GM20000 (cell line): ENCODE measurements around the gene CTDP1.

Source experiments
- DNase-seq: peaks from one replicate; pipeline ENCODE4 v3.0.0; 2012; ENCODE audit warnings: low spot score
- TF ChIP-seq, protein P1 (sequence below): IDR thresholded peaks from 2 replicates; pipeline ENCODE4 v1.5.1; 2012; ENCODE audit warnings: mild to moderate bottlenecking, control low read depth; ENCODE audit errors: extremely low read depth, missing control alignments

CTDP1 gene

DNA sequence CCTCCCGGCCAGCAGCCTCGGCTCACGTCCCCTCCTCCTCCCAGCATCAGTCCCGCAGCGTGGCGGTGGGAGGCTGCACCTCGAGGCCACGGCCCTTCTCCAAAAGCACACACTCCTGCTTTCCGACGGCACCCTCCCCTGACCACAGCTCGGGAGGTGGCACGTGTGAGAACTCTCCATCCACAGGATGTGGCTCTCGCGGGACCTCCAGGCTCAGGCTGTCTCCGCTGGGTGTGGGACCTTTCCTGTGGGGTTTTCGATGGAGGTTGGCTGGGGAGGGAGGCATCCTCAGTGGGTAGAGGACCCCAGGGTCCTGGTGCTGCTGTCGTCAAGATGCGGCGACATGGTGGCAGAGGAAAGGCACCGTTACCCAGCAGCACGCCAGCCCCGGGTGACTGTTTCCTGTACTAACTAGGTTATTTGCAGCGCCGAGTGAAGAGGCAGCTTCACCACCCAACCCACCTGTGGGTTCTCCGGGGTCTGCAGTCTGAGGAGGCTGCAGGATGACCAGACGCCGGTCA lies 75.3 kb downstream of the CTDP1 start:
- no peak for DNase-seq
- TF ChIP-seq, protein P1, sequence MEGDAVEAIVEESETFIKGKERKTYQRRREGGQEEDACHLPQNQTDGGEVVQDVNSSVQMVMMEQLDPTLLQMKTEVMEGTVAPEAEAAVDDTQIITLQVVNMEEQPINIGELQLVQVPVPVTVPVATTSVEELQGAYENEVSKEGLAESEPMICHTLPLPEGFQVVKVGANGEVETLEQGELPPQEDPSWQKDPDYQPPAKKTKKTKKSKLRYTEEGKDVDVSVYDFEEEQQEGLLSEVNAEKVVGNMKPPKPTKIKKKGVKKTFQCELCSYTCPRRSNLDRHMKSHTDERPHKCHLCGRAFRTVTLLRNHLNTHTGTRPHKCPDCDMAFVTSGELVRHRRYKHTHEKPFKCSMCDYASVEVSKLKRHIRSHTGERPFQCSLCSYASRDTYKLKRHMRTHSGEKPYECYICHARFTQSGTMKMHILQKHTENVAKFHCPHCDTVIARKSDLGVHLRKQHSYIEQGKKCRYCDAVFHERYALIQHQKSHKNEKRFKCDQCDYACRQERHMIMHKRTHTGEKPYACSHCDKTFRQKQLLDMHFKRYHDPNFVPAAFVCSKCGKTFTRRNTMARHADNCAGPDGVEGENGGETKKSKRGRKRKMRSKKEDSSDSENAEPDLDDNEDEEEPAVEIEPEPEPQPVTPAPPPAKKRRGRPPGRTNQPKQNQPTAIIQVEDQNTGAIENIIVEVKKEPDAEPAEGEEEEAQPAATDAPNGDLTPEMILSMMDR, result no peak

DNA sequence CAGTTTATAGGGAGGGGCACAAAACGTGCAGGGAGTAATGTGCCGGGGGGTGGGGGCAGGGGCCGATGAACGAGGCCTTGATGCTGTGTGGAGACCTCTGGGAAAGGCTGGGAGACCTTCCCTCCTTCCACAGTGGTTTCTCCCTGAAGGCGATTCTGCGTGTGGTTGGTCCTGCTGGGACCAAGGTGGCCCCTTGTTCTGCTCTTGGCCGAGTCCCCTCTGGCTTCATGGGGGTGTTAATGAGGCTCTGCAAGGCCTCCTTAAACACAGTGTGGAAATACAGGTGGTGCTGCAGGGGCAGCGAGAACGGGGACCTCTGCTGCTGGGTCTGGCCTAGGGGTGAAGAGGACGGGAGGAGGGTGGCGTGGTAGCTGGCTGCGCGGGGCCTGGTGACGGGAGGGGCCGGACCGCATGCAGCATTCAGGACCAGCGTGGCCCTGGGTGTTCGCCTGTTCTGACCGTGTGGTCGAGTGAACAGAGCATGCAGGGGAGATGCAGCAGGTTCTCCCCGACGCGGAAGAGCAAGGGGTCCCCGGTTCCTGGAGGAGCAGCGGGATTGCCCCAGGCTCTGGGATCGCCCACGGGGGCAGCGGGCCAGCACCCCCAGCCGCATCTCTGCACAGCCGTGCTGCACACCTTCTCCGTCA lies 76.0 kb downstream of the CTDP1 start:
- no peak for DNase-seq
- TF ChIP-seq, protein P1, result no peak

DNA sequence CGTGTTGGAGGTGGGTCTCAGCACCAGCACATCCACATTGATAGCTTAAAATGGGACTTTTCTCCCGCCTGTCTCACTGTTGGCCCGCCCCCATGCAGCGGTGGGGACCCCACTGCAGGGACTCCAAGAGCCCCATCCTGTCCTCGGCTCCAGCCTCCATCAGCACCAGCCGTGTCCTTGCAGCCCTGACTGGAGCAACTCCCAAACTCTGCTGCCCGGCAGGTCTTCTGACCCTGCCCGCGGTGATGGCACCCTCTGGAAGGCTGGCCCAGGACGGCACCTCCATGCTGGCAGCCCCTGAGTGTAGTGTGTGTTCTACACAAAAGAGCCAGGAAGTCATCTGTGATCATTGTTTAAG lies 76.5 kb downstream of the CTDP1 start:
- DNase-seq, result no peak
- TF ChIP-seq, protein P1, result no peak

DNA sequence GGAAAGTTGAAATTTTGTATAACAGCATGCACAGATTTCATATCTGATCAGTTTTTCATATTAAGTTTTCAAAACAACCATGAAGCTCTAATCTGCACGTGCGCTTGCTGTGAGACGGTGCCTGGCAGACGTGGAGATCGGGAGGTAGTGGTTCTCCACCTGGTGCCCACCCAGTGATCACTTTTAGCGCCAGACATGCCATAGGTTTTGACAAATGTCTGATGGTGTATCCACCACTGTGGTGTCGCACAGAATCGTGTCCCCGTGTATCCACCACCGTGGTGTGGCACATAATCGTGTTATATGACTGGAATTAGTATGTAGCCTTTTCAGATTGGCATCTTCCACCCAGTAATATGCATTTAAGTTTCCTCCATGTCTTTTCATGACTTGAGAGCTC lies 77.2 kb downstream of the CTDP1 start:
- TF ChIP-seq, protein P1, result no peak

DNA sequence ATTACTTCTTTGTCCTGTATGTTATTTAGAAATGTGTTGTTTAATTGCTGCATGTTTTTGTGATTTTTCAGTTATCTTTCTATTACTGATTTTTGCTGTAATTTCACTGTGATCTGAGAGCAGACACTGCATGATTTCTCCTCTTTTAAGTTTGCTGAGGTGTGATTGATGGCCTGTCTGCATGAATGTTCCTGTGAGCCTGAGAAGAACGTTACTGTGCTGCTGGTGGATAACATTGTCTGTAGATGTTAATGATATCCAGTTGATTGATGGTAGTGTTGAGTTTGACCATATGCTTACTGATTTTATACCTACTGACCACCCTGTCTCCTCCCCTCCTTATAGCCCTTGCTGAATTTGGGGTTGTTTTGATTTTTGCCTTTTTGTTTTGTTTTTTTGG lies 80.7 kb downstream of the CTDP1 start:
- DNase-seq, result no peak
- TF ChIP-seq, protein P1, result no peak

More for the DNA sequence above, 77.2 kb downstream of the CTDP1 start:
- DNase-seq, result no peak

DNA sequence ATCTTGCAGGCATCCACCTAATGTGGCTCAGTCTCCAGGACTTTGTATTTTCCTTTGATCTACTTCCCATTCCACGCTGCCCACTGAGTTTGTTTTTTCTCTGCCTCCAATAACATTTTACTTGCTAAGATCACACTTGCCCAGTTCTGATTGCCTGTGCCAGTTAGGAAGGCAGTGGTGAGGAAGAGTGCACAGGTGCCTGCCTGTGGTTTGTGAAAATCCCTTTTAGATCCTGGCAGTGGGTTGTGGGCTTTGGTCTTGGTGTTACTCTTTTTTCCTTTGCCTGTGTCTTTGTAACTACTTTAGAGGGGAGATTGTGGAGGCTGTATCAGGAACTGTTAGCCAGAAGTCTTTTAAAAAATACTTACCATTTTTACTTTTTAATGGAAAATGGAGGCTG lies 81.3 kb downstream of the CTDP1 start:
- DNase-seq, result no peak
- TF ChIP-seq, protein P1, result no peak

DNA sequence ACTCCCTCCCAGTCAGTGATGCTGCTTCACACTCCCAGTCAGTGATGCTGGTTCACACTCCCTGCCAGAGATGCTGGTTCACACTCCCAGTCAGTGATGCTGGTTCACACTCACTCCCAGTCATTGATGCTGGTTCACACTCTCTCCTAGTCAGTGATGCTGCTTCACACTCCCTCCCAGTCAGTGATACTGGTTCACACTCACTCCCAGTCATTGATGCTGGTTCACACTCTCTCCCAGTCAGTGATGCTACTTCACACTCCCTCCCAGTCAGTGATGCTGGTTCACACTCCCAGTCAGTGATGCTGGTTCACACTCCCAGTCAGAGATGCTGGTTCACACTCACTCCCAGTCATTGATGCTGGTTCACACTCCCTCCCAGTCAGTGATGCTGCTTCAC lies 83.8 kb downstream of the CTDP1 start:
- TF ChIP-seq, protein P1, result no peak
- DNase-seq, result no peak
